VCaP (cell line): ENCODE measurements around the gene ZPR1.
A peak's percentile ranks its signal among the peaks of the same experiment; 100 is the strongest.

Experiments used
- H3K27ac ChIP-seq: fragments of 450-650 bp; 2 replicates; pipeline ENCODE4 v1.5.1; 2017
- CTCF ChIP-seq: fragments of 450-650 bp; conservative IDR thresholded peaks from 2 replicates; pipeline ENCODE4 v1.5.1; 2017; ENCODE audit warnings: mild to moderate bottlenecking, moderate library complexity

ZPR1 gene

GRCh38 chr11:116819049-116819448 lies 31.2 kb upstream of the ZPR1 start:
- no peak for TF ChIP-seq CTCF

GRCh38 chr11:116814502-116814901 lies 26.7 kb upstream of the ZPR1 start:
- no peak overlapping the region for H3K27ac ChIP-seq
- no peak for TF ChIP-seq CTCF

More at GRCh38 chr11:116819049-116819448, 31.2 kb upstream of the ZPR1 start:
- H3K27ac ChIP-seq = no peak overlapping the region

GRCh38 chr11:116813781-116814471 lies 26.1 kb upstream of the ZPR1 start:
- H3K27ac ChIP-seq = no peak overlapping the region
- TF ChIP-seq CTCF = no peak

- no peak for TF ChIP-seq CTCF
- H3K27ac ChIP-seq = no peak overlapping the region
These were observed 25.3 kb upstream of the ZPR1 start for GRCh38 chr11:116813170-116813569.

GRCh38 chr11:116812109-116812508 lies 24.3 kb upstream of the ZPR1 start:
- H3K27ac ChIP-seq = no peak overlapping the region
- no peak for TF ChIP-seq CTCF

- no peak overlapping the region for H3K27ac ChIP-seq
- TF ChIP-seq CTCF = no peak
These were observed 23.4 kb upstream of the ZPR1 start for GRCh38 chr11:116811194-116811593.

GRCh38 chr11:116808262-116809175 lies 20.7 kb upstream of the ZPR1 start:
- peak overlapping the region; percentile 74 for H3K27ac ChIP-seq

More at GRCh38 chr11:116808262-116809175, 20.7 kb upstream of the ZPR1 start:
- TF ChIP-seq CTCF = no peak
